Measurements from ENCODE around the gene GP1BA.

- TF ChIP-seq NFRKB (IDR thresholded peaks at IDR 0.05), result no peak
- no peak for TF ChIP-seq CTBP1 (IDR thresholded peaks at IDR 0.05; ENCODE audit: borderline replicate concordance)
These were observed 24.5 kb downstream of the GP1BA start for GRCh38 chr17:4956493-4957061.
